Stimulated activated naive CD8-positive, alpha-beta T cell treated with anti-CD3 and anti-CD28 coated beads, Interleukin-15, Interleukin-2, amounts not matched to agents 100 U/mL and 50 U/mL, for 24 hours (primary cell): ENCODE measurements around the gene USP34.
"Not testable (repeated sequence)": the region's sequence is repeated elsewhere in the genome, so short reads cannot be mapped to it uniquely, and the experiment has no call there.

Experiments
- ATAC-seq: fragments of 150-1000 bp; cut with Tn5 transposase; one replicate; pipeline ENCODE4 v1.10.0; 2021
- DNase-seq: peaks from one replicate; pipeline ENCODE4 v3.0.0; 2021

Gene USP34

DNA sequence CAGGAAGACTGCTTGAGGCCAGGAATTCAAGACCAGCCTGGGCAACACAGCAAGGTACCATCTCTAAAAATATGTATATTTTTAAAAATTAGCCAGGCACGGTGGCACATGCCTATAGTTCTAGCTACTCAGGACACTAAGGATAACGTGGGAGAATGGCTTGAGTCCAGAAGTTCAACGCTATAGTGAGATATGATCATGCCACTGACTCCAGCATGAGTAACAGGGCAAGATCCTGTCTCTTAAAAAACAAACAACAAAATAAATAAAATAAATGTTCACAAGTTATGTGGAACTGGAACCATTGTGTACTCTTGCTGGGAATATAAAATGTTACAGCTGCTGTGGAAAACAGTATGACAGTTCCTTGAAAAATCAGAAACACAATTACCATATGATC, 47.2 kb downstream of the USP34 start:
- DNase-seq (no peak), ATAC-seq (no peak)

GRCh38 chr2:61421611-61422010, 49.3 kb downstream of the USP34 start:
- ATAC-seq (no peak), DNase-seq (no peak)

- no peak for ATAC-seq
- DNase-seq, result no peak
Observed at GRCh38 chr2:61420991-61421544, 49.8 kb downstream of the USP34 start.

DNA sequence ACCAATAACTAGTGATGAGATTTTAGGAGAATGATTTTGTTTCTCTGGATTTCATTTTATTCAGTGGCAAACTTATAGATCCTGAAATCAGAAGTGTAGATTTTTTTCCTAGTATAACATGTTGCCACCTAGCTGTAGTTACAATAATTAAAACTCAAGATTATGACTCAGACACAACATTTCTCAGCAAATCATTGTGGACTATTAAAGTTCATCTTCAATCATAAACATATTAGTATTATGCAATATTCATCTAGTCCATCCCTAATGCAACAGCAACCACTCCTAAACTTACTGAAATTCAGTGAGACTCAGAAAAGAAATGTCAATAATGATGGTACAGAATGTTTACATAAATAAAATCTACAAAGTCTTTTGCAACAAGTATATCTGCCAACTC, 51.3 kb downstream of the USP34 start:
- ATAC-seq (no peak), DNase-seq (no peak)

DNA sequence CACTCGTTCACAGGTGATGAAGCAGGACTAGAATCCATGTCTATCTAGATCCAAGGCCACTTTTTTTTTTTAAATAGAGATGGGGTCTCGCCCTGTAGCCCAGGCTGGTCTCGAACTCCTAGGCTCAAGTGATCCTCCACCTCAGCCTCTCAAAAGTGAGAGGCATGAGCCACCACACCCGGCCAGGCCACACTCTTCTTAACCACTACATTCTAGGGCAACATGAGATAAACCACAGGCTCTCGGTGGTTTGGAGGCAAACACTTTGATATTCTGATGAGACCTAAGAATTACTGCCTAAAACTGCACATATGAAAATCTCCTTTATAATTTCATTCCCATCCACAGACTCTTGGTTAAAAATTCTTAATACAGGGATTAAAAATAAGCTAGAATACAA, 51.8 kb downstream of the USP34 start:
- DNase-seq (peak; percentile 31), ATAC-seq (peak; percentile 59)

DNA sequence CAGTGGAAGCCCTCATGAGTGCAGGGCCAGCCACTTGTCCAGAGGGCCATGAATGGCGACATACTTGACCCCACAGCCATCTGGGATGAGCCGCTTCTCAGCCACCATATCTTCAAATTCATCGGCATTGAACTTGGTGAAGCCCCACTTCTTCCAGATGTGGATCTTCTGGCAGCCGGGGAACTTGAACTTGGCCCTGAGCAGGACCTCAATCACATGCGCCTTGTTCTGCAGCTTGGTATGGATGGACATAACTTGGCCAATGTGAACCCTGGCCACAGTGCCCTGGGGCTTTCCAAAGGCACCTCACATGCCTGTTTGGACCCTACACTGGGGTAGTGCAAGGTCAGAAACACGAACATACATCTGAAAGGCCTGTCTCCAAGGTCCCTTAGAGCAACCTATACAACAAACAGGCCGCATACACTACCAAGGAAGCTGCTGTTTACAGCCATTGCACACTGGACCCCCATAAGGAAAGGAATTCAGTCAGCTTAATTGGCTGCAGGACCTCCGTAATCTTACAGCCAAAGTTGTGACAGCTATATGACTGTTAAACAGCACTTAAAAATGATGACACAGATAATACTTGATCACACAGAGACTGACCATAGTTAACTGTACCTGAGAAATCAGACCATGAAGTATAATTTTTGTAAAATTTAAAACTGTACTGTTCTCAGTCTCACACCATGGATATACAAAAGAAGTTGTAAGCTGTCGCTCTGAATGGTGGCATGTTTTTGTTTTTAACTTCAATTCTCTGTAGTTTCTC, 53.8 kb downstream of the USP34 start:
- no peak for DNase-seq
- ATAC-seq, result no peak

GRCh38 chr2:61415265-61415664, 55.6 kb downstream of the USP34 start:
- ATAC-seq, result no peak
- DNase-seq, result no peak

DNA sequence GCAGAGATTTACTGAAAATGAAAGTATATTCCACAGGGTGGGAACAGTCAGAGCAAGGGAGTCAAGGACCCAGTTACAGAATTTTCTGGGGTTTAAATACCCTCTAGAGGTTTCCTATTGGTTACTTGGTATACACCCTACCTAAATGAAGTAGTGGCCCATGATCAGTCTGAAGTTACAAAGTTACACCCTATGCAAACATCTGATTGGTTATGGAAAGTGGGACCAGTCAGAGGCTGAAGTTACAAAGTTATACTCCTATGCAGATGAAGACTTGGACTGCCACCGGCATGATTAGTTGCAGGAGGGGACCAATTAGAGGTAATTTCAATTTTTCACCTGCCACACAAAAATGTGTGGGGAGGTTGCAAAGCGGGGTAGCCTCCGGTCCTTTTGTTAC, 56.2 kb downstream of the USP34 start:
- ATAC-seq, result no peak
- DNase-seq, result no peak

GRCh38 chr2:61411109-61411508, 59.8 kb downstream of the USP34 start:
- no peak for DNase-seq
- no peak for ATAC-seq

DNA sequence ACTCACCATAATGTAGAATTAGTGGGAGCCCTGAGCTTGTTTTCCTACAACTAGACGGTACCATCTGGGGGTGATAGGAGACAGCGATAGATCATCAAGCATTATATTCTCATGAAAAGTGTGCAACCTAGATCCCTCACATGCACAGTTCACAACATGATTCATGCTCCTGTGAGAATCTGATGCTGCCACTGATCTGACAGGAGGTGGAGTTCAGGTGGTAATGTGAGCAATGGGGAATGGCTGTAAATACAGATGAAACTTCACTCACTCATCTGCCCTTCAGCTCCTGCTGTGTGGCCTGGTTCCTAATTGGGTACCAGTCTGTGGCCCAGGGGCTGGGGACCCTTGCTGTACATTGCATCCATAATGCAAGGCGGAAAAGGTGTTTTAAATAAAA, 60.7 kb downstream of the USP34 start:
- DNase-seq, result no peak
- no peak for ATAC-seq

DNA sequence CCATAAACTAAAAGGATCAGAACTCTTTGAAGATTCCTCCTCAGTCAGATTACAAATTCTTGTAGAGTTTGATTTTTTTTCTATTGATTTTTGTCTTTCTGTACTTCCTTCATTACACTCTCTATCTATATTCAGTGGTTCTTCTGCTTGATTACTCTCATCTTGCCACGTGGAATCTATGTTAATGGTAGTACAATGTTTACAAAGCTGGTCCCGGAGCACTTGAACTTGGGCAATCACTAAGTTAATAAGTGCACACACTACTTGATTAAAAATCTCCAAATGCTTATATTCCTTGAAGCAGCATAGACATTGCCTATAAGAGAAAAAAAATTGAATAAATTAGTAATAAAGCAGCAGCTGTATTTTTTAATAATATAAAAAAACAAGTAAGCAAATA, 65.1 kb downstream of the USP34 start:
- ATAC-seq, result no peak
- no peak for DNase-seq

DNA sequence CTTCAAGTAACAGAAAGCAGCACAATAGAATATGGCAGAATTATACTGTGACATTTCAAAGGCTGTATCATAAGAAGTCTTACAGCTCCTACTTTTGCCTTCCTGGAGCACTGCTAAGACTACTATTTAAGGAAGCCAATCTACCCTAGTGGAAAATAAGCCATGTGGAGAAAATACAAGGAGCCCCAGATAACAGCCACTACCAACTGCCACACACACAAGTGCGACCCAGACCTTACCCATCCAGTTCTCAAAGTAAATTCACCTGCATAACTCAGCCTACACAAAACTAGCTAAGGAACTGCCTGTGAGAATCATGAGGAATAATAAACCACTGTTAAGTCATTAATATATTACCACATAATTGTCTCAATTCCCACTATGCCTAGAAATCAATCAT, 66.4 kb downstream of the USP34 start:
- no peak for ATAC-seq
- DNase-seq, result no peak

- DNase-seq (no peak), ATAC-seq (no peak)
Observed at GRCh38 chr2:61398413-61398812, 72.5 kb downstream of the USP34 start.

DNA sequence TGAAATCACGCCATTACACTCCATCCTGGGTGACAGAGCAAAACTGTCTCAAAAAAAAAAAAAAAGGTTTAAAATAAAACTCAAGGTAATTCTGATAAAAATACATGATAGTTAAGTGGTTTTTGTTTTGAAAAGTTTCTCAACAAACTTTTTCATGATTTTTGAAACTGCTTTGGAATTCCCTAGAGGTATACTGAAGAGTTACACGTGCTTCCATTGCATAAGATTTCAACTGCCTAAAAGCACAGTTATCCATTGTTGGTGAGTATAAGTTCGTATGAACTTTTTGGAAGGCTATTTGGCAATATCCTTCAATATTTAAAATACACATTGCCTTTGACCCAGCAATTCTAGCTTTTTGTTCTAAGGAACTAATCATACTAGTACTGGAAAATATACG, 74.9 kb downstream of the USP34 start:
- ATAC-seq, result no peak
- no peak for DNase-seq

DNA sequence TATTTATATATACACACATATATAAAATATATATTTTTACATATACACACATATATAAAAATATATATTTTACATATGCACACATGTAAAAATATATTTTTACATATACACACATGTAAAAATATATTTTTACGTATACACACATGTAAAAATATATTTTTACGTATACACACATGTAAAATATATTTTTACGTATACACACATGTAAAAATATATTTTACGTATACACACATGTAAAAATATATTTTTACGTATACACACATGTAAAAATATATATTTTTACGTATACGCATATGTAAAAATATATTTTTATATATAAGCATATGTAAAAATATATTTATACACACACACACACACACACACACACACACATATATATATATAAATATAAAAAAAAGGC, 83.3 kb downstream of the USP34 start:
- not testable (repeated sequence) for ATAC-seq

GRCh38 chr2:61380882-61381197, 90.0 kb downstream of the USP34 start:
- not testable (repeated sequence) for ATAC-seq, DNase-seq

More for the DNA sequence above, 83.3 kb downstream of the USP34 start:
- DNase-seq, result not testable (repeated sequence)

DNA sequence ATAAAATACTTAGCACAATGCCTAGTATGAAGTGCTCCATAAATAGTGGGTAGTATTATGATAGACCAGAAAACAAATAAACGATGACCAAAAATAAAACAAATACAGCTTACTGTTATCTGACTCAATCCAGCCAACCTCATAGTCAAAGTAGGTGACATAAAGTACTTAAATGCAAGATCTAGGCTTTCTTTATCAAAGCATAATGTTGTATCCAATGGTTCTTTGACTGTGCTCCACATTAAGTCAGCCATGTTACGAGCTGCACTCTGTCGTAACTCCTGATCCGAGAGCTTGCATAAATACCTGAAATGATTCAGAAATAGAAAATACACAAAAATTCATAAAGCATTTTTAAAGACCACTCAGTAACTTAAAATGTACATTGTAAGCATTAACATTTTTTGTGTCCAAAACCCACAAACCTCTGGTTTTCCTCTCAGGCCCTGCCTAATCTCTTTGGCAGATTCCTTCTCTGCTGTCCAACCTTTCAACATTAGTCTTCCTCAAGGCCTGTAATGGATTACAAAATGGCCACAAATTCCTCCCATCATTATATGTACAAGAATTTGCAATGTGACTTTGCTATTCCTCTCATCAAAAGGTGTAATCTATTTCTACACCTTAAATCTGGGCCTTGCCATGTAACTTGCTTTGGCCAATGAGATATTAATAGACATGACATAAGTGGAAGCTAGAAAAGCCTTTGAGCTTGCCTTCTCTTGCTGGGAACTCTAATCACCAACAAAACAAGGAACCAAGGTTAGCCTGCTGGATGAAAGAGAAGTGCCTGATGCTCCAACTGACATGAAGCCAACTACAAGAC, 90.6 kb downstream of the USP34 start:
- DNase-seq (no peak), ATAC-seq (no peak)

- ATAC-seq, result no peak
- no peak for DNase-seq
Observed at GRCh38 chr2:61379521-61379920, 91.4 kb downstream of the USP34 start.

DNA sequence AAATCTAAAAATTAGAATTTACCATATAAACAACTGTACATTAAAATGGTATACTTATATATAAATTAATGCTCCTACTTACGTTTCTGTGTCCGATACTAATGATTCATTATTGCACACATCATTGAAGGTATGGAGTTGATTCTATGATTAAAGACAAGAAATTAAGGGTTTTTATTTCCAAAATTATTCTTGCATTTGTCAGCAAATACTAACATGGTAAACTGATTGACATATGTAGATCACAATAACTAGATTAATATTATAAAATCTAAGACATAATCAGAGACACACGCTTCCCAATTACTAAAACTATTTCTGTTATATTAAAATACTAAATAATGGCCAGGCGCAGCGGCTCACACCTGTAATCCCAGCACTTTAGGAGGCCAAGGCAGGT, 92.6 kb downstream of the USP34 start:
- DNase-seq (no peak), ATAC-seq (no peak)

DNA sequence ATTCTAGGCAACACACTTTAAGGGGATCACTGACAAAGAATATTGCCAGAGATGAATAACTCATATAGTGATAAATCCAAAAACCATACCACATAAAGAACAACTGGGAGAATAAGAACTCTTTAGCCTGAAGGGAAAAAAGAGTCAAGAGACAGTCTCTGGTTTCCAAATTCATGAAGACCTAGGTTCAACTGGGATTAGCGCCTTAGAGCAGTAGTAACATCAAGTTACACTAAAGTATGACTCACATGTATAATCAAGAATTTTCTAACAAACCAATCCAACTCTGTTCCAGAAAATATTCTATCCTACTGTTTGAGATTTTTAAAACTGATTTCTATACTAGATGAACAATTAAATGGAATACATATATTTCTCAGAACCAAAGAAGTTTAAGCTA, 93.8 kb downstream of the USP34 start:
- ATAC-seq (no peak), DNase-seq (no peak)

DNA sequence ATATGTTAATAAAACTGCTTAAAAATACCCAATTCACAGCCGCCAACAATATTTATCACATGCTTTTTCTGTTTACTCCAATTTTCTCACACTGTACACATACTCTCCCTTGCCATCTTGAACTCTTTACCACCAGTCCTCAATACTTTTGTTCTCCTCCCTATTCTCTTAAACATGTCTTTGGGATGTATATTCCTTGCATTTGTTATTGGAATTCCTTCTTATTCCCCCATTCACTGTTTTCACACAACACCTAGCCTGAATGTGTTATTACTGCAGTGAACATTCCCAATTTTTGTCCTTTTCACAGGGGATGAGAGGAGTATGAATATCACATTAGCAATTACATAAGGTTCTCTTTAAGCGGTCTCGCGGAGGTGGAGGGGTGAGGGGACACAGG, 94.7 kb downstream of the USP34 start:
- no peak for ATAC-seq
- DNase-seq, result no peak

DNA sequence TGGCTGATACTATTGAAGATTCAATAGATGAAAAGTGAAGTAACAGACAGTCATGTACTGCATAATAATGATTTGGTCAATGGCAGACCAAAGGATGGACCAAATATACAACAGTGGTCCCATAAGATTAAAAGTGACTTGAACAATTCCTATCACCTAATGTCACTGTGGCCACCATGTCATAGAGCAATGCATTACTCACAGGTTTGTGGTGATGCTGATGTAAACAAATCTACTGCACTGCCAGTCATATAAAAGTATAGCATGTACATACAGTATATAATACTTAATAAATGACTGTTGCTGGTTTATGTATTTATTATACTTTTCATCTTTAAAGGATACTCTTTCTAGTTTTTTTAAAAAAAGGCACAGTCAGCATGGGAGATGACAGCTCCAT, 99.9 kb downstream of the USP34 start:
- no peak for DNase-seq
- ATAC-seq, result peak; percentile 40
